PC-9 (cell line): ENCODE data around the gene NAT9.

Experiments
- CTCF ChIP-seq: fragments of 200-600 bp; sonication (generic); conservative IDR thresholded peaks from 2 replicates; pipeline ENCODE4 v1.6.1; 2017; ENCODE audit warnings: mixed run types, antibody characterized with exemption, mild to moderate bottlenecking, moderate library complexity
- EZH2 ChIP-seq: fragments of 200-600 bp; sonication (generic); IDR thresholded peaks from 2 replicates; pipeline ENCODE4 v1.8.0; 2017; ENCODE audit warnings: antibody characterized with exemption, low read depth

GRCh38 chr17:74742153-74742515 is 34.0 kb downstream of the NAT9 start:
- TF ChIP-seq CTCF, result no peak
- TF ChIP-seq EZH2, result no peak
